GM18526 (cell line): Measurements from ENCODE around the gene HIBADH.

ENCODE experiments used
- POLR2A ChIP-seq: IDR thresholded peaks from 3 replicates; pipeline ENCODE4 v1.6.1; 2011; ENCODE audit not compliant: insufficient read length; ENCODE audit errors: extremely low read depth

The HIBADH gene

GRCh38 chr7:27549606-27550005 is 113.1 kb downstream of the HIBADH start:
- no peak for TF ChIP-seq POLR2A

- no peak for TF ChIP-seq POLR2A
Observed at GRCh38 chr7:27548304-27548703, 114.4 kb downstream of the HIBADH start.

DNA sequence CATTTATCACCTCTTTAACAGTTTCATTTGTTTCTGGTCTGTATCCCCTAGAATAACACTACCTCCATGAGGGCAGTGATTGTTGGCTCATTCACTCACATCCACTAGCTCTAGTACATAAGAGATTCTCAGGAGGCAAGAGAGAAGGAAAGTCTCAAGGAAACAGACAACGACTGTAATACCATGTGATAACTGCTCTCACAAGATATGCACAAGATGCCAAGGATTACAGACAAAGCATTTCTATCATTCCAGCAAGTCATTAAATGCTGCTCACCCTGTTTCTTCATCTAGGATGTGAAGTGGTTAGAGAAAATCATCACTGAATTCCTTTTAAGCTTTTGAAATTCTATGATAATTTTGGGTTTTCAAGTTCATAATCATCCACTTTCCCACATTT is 115.3 kb downstream of the HIBADH start:
- TF ChIP-seq POLR2A = no peak

DNA sequence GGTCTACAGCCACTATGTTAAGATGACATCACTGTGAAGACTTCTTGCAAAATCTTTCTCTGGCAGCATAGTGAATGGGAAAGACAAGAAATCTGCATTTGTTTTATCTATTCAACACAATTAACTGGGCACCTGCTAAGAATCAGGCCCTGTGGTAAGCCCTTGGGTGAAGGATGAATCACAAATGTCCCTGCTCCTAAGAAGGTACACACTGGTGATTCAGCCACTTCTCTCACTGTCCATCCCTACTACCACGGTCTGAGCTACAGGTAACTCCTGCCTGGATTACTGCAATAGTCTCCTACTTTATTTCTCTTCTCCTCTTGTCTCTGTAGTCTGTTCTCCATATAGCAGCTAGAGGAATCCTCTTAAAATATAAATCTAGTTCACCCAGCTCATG is 116.1 kb downstream of the HIBADH start:
- no peak for TF ChIP-seq POLR2A

- TF ChIP-seq POLR2A = no peak
Observed at GRCh38 chr7:27535795-27536194, 126.9 kb downstream of the HIBADH start.

DNA sequence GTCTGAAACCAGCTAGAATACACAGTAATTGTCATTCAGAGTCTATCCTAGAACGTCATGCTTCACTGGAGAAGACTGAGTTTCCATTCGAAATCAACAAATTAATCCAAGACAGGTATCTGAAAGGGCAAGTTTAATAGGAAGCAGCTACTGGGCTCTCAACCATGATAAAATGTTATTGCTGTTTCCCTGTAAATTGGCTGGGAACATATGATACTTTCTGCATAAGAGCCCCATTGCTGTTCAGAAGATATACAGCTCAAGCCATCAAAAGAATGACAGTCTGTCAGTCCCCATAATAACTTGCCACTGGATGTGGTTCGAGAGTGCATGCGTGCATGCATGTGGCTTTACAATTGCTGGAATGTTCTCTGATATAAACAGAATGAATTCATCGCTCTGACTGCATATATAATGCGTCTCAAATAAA is 129.0 kb downstream of the HIBADH start:
- no peak for TF ChIP-seq POLR2A

- TF ChIP-seq POLR2A = no peak
Observed at GRCh38 chr7:27532314-27532713, 130.4 kb downstream of the HIBADH start.

GRCh38 chr7:27527348-27527714 is 135.4 kb downstream of the HIBADH start:
- TF ChIP-seq POLR2A = no peak

- TF ChIP-seq POLR2A = no peak
Observed at GRCh38 chr7:27526611-27527347, 135.9 kb downstream of the HIBADH start.

- no peak for TF ChIP-seq POLR2A
Observed at GRCh38 chr7:27526131-27526530, 136.6 kb downstream of the HIBADH start.

GRCh38 chr7:27523321-27523720 is 139.4 kb downstream of the HIBADH start:
- TF ChIP-seq POLR2A = no peak

- TF ChIP-seq POLR2A = no peak
Observed at GRCh38 chr7:27522566-27522965, 140.1 kb downstream of the HIBADH start.

DNA sequence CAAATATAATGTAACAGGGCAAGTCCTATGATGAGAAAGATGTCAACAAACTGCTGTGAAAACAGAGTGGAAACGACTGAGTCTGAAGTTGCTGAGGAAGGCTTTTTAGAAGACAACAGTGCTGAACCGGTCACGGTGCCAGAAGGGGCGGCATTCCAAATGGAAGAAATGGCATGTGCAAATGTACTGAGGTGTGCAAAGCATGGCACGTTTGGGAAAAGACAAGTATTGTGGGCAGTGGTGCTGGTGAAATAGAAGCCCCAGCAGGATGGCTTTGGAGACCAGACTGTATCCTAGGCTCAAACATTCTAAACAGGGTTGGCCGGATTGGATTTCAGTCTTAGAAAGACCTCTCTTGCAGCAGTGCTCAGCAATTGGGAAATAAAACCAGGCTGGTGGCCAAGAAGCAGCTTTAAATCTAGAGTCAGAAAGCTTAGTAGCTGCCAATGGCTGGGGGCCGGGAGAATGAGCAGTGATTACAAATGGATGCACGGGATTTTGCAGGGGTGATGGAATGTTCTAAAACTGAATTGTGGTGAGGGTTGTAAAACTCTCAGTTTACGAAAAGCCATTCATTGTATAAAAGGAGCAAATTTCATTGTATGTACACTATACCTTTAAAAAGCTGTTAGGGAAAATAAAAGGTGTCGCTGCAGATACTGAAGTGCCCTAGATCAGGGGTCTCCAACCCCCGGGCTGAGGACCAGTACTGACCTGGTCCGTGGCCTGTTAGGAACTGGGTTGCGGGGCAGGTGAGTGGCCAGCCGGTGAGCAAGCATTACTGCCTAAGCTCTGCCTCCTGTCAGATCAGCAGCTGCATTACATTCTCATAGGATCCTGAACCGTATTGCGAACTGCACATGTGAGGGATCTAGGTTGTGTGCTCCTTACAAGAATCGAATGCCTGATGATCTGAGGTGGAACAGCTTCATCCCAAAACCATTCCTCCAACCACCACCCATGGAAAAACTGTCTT is 141.6 kb downstream of the HIBADH start:
- no peak for TF ChIP-seq POLR2A

GRCh38 chr7:27519793-27520469 is 142.8 kb downstream of the HIBADH start:
- TF ChIP-seq POLR2A = no peak

GRCh38 chr7:27518561-27519350 is 143.9 kb downstream of the HIBADH start:
- no peak for TF ChIP-seq POLR2A
